GM19023 (cell line): ENCODE measurements around the gene TRIL.

Experiments
- ATAC-seq: cut with Tn5 transposase; IDR thresholded peaks from one replicate; pipeline ENCODE4 v1.9.1; 2021; ENCODE audit warnings: mild to moderate bottlenecking, moderate library complexity; ENCODE audit not compliant: unreplicated experiment

TRIL gene

GRCh38 chr7:28942168-28942567 lies 16.0 kb downstream of the TRIL start:
- ATAC-seq, result no peak

GRCh38 chr7:28941633-28942032 lies 16.5 kb downstream of the TRIL start:
- no peak for ATAC-seq

DNA sequence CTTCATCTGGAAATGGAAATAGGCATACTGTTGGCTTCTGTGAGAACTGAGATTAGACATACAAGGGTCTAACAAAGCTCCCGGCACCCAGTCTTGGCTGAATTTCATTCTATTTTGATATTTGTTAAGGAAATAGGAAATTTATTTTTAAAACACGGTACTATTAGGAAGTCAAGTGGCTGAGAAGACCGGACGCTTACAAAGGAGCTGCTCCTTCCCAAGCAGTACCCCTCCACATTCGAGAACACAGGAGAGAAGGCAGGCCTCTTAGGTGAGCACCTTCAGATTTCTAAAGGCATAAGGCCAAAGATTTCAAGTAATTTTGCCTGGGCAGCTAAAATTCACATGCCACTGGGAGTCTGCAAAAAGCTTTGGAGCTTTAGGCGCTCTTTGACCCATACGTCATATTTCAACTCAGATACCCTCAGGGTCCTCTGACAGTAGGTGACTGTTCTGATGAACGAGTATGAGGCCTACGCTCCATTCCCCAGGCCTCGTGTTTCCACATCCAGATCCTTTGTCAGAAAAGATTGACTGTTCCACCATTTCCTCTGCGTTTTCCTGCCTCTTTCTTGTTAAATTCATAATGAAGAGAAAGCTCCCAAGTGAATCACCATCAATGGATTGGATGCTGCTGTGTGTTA lies 17.3 kb downstream of the TRIL start:
- no peak for ATAC-seq

GRCh38 chr7:28939844-28940544 lies 18.1 kb downstream of the TRIL start:
- no peak for ATAC-seq

DNA sequence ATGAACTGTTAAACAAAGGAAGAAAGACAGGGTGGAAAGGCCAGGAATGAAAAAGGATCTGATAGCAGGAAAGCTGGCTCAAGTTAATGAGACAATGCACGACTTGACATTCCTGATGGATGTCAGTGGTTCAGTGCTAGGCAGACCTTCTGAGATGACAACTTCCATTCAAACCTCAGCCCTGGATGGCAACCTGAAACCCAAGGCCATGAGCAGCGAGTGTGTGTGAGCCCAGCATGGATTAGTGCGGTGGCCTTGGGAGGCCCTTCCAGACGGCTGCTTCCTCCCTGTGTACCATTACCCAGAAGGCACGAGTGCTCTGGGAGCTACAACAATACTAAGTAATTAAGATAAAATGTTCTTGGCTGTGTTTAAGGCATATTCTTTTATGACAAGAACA lies 18.8 kb downstream of the TRIL start:
- no peak for ATAC-seq

GRCh38 chr7:28937619-28938018 lies 20.5 kb downstream of the TRIL start:
- no peak for ATAC-seq

DNA sequence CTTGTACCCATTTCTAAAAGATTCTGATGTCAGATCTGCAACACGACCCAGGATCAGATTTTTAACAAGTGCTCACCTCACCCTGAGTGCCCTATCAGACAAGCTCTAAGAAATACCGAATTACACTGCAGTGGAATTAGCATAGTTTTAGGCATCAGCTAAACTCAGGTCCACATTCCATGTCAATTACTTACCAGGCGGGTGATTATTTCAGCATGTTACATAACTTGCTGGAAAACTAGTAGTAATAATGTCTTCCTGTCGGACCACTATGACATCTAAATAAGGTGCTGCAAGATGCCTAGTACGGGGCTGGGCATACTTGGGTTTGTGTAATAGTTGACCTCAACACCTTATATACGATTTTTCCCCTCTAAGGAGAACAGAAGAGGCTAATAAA lies 21.0 kb downstream of the TRIL start:
- no peak for ATAC-seq

- no peak for ATAC-seq
Observed at GRCh38 chr7:28933846-28934320, 24.2 kb downstream of the TRIL start.

GRCh38 chr7:28931565-28931964 lies 26.6 kb downstream of the TRIL start:
- no peak for ATAC-seq

- ATAC-seq, result peak; percentile 79
Observed at GRCh38 chr7:28926871-28927597, 31.1 kb downstream of the TRIL start.

- no peak for ATAC-seq
Observed at GRCh38 chr7:28922624-28923331, 35.4 kb downstream of the TRIL start.

- ATAC-seq, result peak; percentile 83
Observed at GRCh38 chr7:28921822-28922221, 36.3 kb downstream of the TRIL start.

- no peak for ATAC-seq
Observed at GRCh38 chr7:28920424-28920823, 37.7 kb downstream of the TRIL start.

- ATAC-seq, result no peak
Observed at GRCh38 chr7:28919510-28919909, 38.6 kb downstream of the TRIL start.

- no peak for ATAC-seq
Observed at GRCh38 chr7:28908775-28909174, 49.4 kb downstream of the TRIL start.

DNA sequence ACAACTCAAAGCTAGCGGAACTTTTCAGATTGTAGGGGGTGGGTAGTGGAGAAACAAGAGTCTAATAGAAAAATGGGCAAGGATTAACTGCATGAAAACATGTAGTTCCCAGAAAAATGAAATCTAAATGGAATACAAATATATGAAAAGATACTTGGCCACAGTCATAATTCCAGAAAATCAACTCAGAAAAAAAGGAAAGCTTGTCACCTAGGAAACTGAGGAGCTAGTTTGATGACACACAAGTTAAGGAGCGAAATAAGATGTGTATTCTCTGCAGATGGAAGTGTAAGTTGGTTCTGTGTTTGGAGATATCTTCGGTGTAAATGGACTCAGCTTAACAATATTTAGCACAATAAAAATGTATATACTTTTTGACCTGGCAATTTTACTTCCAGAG lies 52.7 kb downstream of the TRIL start:
- ATAC-seq, result no peak

- no peak for ATAC-seq
Observed at GRCh38 chr7:28904578-28905048, 53.5 kb downstream of the TRIL start.

DNA sequence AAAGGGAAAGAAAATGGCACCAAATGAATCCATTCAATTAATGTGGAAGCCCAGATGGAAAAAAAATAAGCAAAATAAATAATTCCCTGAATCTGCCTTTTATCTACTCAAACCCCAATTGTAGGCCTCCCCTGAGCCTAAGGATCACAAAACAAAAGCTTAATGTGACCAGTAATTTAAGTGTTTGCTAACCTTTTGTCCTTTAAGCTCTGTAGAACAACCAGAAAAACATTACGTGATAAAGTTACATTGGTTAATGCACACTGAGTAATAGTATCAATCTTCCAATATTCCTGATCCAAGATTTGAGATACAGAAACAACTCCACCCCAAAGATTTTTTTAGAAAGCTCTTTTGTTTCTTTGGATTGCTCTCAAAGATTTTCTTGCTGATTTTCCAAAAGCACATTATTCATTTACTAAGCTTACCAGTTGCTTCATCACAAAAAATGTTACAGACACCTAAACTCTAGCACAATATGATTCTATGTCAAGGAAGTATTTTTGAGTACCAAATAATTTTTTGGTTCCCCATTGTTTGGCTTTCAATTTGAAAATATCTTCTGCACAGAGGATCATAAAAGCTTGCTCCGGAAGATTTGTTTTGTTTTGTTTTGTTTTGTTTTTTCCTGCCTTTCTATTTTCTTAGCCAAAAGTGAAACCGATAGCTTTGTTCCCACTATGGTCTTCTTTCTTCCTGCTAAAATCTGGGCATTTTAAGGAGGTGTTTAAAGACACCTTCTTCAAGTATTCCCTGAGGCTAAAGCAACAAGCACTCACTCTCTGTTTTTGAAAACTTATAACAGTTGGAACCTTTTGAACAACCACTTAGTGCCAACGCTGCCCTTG lies 54.2 kb downstream of the TRIL start:
- ATAC-seq, result no peak
